ENCODE data around the gene CSAG2.
"Not testable (repeated sequence)": the region's sequence is repeated elsewhere in the genome, so short reads cannot be mapped to it uniquely, and the experiment has no call there.

The CSAG2 gene

DNA sequence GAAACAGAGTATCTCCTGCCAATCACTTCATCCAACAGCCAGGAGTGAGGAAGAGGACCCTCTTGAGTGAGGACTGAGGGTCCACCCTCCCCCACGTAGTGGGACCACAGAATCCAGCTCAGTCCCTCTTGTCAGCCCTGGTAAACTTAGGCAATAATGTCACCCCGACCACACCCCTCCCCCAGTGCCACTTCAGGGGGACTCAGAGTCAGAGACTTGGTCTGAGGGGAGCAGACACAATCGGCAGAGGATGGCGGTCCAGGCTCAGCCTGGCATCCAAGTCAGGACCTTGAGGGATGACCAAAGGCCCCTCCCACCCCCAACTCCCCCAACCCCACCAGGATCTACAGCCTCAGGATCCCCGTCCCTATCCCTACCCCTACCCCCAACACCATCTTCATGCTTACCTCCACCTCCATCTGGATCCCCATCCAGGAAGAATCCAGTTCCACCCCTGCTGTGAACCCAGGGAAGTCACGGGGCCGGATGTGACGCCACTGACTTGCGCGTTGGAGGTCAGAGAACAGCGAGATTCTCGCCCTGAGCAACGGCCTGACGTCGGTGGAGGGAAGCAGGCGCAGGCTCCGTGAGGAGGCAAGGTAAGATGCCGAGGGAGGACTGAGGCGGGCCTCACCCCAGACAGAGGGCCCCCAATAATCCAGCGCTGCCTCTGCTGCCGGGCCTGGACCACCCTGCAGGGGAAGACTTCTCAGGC, 24.3 kb upstream of the CSAG2 start, which contains the start of the genes CSAG1 and MAGEA12:
Gene CSAG1 (minus strand): TSS at position 461 of the 715 bp plus-strand sequence. CDS start 1,261 bp downstream, outside the sequence.
Gene MAGEA12 (plus strand): TSS at position 497 of the 715 bp plus-strand sequence. CDS start 2,405 bp downstream, outside the sequence.
- DNase-seq (ENCODE audit: low spot score), result no peak
- in situ Hi-C loops (cut with MboI; ENCODE audit: low pct_unique_long_range_greater_than_20kb, low sequenced_read_pairs, unreplicated experiment), result no loop called here
- no peak for TF ChIP-seq CTCF (IDR thresholded peaks at IDR 0.05; ENCODE audit: extremely low read depth, insufficient read depth, missing control alignments)

DNA sequence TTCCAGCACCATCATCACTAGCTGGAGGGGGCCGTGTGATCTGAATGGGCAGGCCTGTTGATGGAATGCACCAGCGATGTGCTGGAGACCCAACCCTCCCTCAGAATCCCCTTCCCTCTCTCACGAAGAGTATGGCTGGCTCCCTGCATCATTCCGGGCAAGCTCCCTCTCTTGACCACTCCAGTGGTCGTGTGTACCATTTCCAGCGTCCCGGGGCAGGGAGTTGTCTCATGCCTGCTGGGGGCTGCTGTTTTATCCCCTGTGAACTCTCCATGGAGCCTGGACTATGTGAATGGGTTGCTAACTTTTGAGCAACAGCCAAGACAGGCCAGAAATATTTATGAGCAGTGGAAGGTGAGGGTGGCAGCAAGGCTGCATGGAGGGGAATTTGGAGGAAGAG, 16.3 kb upstream of the CSAG2 start:
- in situ Hi-C loops (cut with MboI; ENCODE audit: low pct_unique_long_range_greater_than_20kb, low sequenced_read_pairs, unreplicated experiment), result no loop called here
- DNase-seq (ENCODE audit: low spot score), result no peak
- no peak for TF ChIP-seq CTCF (IDR thresholded peaks at IDR 0.05; ENCODE audit: extremely low read depth, insufficient read depth, missing control alignments)

DNA sequence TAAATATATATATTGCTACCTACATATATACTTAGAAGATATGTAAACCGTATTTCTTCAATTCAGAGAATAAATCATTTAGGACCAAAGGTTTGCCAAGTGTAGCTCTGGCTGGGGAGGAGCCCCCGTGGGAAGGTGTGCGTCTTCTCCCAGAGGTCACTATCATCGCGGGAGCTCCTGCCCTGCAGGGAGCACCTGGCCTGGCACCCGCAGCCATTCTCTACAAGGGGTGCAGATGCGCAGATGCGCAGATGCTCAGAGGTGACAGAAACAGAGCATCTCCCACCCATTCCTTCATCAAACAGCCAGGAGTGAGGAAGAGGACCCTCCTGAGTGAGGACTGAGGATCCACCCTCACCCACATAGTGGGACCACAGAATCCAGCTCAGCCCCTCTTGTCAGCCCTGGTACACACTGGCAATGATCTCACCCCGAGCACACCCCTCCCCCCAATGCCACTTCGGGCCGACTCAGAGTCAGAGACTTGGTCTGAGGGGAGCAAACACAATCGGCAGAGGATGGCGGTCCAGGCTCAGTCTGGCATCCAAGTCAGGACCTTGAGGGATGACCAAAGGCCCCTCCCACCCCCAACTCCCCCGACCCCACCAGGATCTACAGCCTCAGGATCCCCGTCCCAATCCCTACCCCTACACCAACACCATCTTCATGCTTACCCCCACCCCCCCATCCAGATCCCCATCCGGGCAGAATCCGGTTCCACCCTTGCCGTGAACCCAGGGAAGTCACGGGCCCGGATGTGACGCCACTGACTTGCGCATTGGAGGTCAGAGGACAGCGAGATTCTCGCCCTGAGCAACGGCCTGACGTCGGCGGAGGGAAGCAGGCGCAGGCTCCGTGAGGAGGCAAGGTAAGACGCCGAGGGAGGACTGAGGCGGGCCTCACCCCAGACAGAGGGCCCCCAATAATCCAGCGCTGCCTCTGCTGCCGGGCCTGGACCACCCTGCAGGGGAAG, 5.0 kb upstream of the CSAG2 start, which contains the start of gene MAGEA2B:
Gene MAGEA2B (plus strand): TSS at position 814 of the 973 bp plus-strand sequence. CDS start 2,479 bp downstream, outside the sequence.
- in situ Hi-C loops (cut with MboI; ENCODE audit: low pct_unique_long_range_greater_than_20kb, low sequenced_read_pairs, unreplicated experiment); DNase-seq (ENCODE audit: low spot score): not testable (repeated sequence)

DNA sequence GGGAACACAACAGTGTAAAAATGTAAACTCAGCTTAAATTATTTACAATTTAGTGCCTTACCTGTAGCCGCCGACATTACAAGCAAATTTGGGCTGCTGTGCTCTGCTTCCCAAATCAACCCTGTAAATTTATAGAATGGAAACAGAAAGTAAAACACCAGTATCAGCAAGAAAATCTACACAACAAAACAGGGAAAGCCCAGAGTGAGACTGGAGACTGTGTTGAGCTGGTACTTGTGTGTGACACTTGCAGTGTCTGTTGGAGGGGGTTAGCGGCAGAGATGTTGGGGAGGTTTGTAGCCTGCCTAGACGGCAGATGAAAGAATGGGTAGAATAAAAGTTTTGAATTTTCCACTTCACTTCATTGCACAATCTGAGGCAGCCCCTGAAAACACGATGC, 4.1 kb upstream of the CSAG2 start:
- DNase-seq (ENCODE audit: low spot score); in situ Hi-C loops (cut with MboI; ENCODE audit: low pct_unique_long_range_greater_than_20kb, low sequenced_read_pairs, unreplicated experiment): not testable (repeated sequence)

DNA sequence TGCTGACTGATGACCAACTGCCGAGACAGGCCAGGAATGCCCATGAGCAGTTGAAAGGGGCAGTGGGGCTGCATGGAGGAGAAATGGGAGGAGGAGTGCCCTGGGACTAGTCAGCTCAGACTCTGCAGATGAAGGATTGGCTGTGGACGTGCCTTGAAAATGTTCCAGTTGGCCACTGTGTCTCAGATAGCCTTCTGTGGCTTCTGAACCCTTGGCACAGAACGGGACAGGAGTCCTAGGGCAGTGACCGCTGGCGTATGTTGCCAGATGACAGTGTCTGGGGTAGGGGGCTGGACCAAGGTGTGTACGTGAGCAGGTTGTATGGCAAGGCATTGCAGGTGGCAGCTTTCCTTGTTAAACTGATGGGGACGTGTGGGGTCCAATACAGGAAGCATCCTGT, 2.6 kb downstream of the CSAG2 start:
- DNase-seq (ENCODE audit: low spot score); in situ Hi-C loops (cut with MboI; ENCODE audit: low pct_unique_long_range_greater_than_20kb, low sequenced_read_pairs, unreplicated experiment): not testable (repeated sequence)

- in situ Hi-C loops (cut with MboI; ENCODE audit: low pct_unique_long_range_greater_than_20kb, low sequenced_read_pairs, unreplicated experiment); DNase-seq (ENCODE audit: low spot score): not testable (repeated sequence)
Measured at GRCh38 chrX:152700390-152700789, 8.7 kb downstream of the CSAG2 start.

DNA sequence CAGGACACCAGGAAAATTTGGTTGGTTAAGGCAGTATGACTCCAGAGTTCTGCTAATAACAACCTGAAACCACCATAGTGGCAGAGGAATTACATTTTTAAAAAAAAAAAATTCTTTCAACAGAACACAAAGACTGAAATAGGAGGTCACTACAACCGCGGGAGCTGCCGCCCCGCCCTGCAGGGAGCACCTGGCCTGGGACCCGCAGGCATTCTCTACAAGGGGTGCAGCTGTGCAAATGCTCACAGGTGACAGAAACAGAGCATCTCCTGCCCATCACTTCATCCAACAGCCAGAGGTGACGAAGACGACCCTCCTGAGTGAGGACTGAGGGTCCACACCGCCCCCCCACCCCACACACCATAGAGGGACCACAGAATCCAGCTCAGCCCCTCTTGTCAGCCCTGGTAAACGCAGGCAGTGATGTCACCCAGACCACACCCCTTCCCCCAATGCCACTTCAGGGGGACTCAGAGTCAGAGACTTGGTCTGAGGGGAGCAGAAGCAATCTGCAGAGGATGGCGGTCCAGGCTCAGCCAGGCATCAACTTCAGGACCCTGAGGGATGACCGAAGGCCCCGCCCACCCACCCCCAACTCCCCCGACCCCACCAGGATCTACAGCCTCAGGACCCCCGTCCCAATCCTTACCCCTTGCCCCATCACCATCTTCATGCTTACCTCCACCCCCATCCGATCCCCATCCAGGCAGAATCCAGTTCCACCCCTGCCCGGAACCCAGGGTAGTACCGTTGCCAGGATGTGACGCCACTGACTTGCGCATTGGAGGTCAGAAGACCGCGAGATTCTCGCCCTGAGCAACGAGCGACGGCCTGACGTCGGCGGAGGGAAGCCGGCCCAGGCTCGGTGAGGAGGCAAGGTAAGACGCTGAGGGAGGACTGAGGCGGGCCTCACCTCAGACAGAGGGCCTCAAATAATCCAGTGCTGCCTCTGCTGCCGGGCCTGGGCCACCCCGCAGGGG, 10.8 kb downstream of the CSAG2 start, which contains the start of gene MAGEA3:
Gene MAGEA3 (plus strand): TSS at position 843 of the 980 bp plus-strand sequence. CDS start 2,039 bp downstream, outside the sequence.
- in situ Hi-C loops (cut with MboI; ENCODE audit: low pct_unique_long_range_greater_than_20kb, low sequenced_read_pairs, unreplicated experiment); DNase-seq (ENCODE audit: low spot score): not testable (repeated sequence)

GRCh38 chrX:152681012-152681411, 28.1 kb downstream of the CSAG2 start:
- in situ Hi-C loops (cut with MboI; ENCODE audit: low pct_unique_long_range_greater_than_20kb, low sequenced_read_pairs, unreplicated experiment); DNase-seq (ENCODE audit: low spot score): not testable (repeated sequence)

DNA sequence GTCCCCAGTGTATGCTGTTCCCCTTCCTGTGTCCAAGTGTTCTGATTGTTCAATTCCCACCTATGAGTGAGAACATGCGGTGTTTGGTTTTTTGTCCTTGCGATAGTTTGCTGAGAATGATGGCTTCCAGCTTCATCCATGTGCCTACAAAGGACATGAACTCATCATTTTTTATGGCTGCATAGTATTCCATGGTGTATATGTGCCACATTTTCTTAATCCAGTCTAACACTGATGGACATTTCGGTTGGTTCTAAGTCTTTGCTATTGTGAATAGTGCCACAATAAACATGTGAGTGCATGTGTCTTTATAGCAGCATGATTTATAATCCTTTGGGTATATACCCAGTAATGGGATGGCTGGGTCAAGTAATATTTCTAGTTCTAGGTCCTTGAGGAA, 34.4 kb downstream of the CSAG2 start:
- in situ Hi-C loops (cut with MboI; ENCODE audit: low pct_unique_long_range_greater_than_20kb, low sequenced_read_pairs, unreplicated experiment), result loop anchor here (25.0 kb wide), 1 partner anchor 138 kb away; no protein-coding TSS in a partner anchor
- not testable (repeated sequence) for DNase-seq (ENCODE audit: low spot score)
